GM12892 (cell line): ENCODE measurements around the gene UGT1A10.

Experiments used
- POLR2A ChIP-seq: IDR thresholded peaks from 2 replicates; pipeline ENCODE4 v1.6.1; 2011; ENCODE audit warnings: low read depth, low read length, control low read depth
- POLR2AphosphoS5 ChIP-seq: IDR thresholded peaks from 2 replicates; pipeline ENCODE4 v1.6.1; 2011; ENCODE audit warnings: low read depth, low read length, control low read depth
- TAF1 ChIP-seq: IDR thresholded peaks from 2 replicates; pipeline ENCODE4 v1.6.1; 2011; ENCODE audit warnings: low read depth, mild to moderate bottlenecking, control low read depth, low read length, borderline replicate concordance

GRCh38 chr2:233671290-233672161 is 35.3 kb downstream of the UGT1A10 start, which contains the start of gene UGT1A9:
- TF ChIP-seq TAF1, result no peak
- TF ChIP-seq POLR2AphosphoS5, result no peak
- no peak for TF ChIP-seq POLR2A
